Loucy (cell line): ENCODE results near the gene MB.

ENCODE experiments used
- H2AFZ ChIP-seq: fragments of 200-600 bp; sonication (generic); 2 replicates; pipeline ENCODE4 v1.6.0; 2016; ENCODE audit warnings: antibody characterized with exemption, mild to moderate bottlenecking, low read length, moderate library complexity
- H3F3A ChIP-seq: fragments of 200-600 bp; 2 replicates; pipeline ENCODE4 v1.6.0; 2016; ENCODE audit warnings: antibody characterized with exemption, low read depth, mild to moderate bottlenecking
- H3K27me3 ChIP-seq: fragments of 200-600 bp; sonication (generic); 2 replicates; pipeline ENCODE4 v1.6.1; 2014; ENCODE audit warnings: low read length, mild to moderate bottlenecking; ENCODE audit not compliant: insufficient read depth, poor library complexity, severe bottlenecking
- H3K36me3 ChIP-seq: fragments of 200-600 bp; sonication (generic); 2 replicates; pipeline ENCODE4 v1.6.1; 2016; ENCODE audit warnings: low read length; ENCODE audit not compliant: insufficient read depth
- H3K4me1 ChIP-seq: fragments of 200-600 bp; sonication (generic); 2 replicates; pipeline ENCODE4 v1.5.1; 2014; ENCODE audit warnings: low read length, mild to moderate bottlenecking; ENCODE audit not compliant: insufficient read depth, poor library complexity, severe bottlenecking
- H3K4me2 ChIP-seq: fragments of 200-600 bp; sonication (generic); 2 replicates; pipeline ENCODE4 v1.6.0; 2014; ENCODE audit warnings: antibody characterized with exemption, low read length, low read depth, mild to moderate bottlenecking; ENCODE audit not compliant: poor library complexity, severe bottlenecking
- H3K4me3 ChIP-seq: fragments of 200-600 bp; sonication (generic); 2 replicates; pipeline ENCODE4 v1.5.1; 2014; ENCODE audit warnings: low read length, mild to moderate bottlenecking, mixed read lengths; ENCODE audit not compliant: poor library complexity, severe bottlenecking
- H3K79me2 ChIP-seq: fragments of 200-600 bp; sonication (generic); 2 replicates; pipeline ENCODE4 v1.6.1; 2014; ENCODE audit warnings: low read length; ENCODE audit not compliant: insufficient read depth
- H3K9ac ChIP-seq: fragments of 200-600 bp; sonication (generic); 2 replicates; pipeline ENCODE4 v1.6.0; 2014; ENCODE audit warnings: mild to moderate bottlenecking, low read depth, low read length, moderate library complexity; ENCODE audit not compliant: poor library complexity, severe bottlenecking
- H3K9me2 ChIP-seq: fragments of 200-600 bp; sonication (generic); replicated peaks from 2 replicates; pipeline ENCODE4 v1.6.1; 2016; ENCODE audit warnings: low read depth, low read length, mixed read lengths
- H3K9me3 ChIP-seq: fragments of 200-600 bp; sonication (generic); 2 replicates; pipeline ENCODE4 v1.6.1; 2014; ENCODE audit warnings: mild to moderate bottlenecking, antibody characterized with exemption, low read length, low read depth; ENCODE audit not compliant: insufficient read depth
- H4K20me1 ChIP-seq: fragments of 200-600 bp; sonication (generic); 2 replicates; pipeline ENCODE4 v1.6.0; 2014; ENCODE audit warnings: antibody characterized with exemption, low read length, mild to moderate bottlenecking; ENCODE audit not compliant: insufficient read depth, poor library complexity, severe bottlenecking
- CTCF ChIP-seq: fragments of 200-600 bp; sonication (generic); conservative IDR thresholded peaks from 2 replicates; pipeline ENCODE4 v1.5.1; 2014; ENCODE audit warnings: mild to moderate bottlenecking, antibody characterized with exemption, low read length
- EZH2phosphoT487 ChIP-seq: fragments of 200-600 bp; IDR thresholded peaks from 2 replicates; pipeline ENCODE4 v1.6.1; 2018; ENCODE audit warnings: antibody characterized with exemption, mild to moderate bottlenecking, moderate library complexity, borderline replicate concordance

Gene MB

GRCh38 chr22:35638410-35638809, 21.3 kb upstream of the MB start:
- no peak overlapping the region for H2AFZ ChIP-seq
- no peaks in the 10 kb centered on the region for H3K36me3 ChIP-seq
- H3K9ac ChIP-seq, result no peak overlapping the region
- no peak overlapping the region for H3K4me2 ChIP-seq
- no peaks in the 10 kb centered on the region for H4K20me1 ChIP-seq
- H3K4me3 ChIP-seq, result no peak overlapping the region
- H3K4me1 ChIP-seq, result peaks cover 26% of the 10 kb centered on the region
- no peaks in the 10 kb centered on the region for H3K9me3 ChIP-seq
- no peaks in the 10 kb centered on the region for H3F3A ChIP-seq
- H3K79me2 ChIP-seq, result no peaks in the 10 kb centered on the region
- H3K9me2 ChIP-seq, result no peaks in the 10 kb centered on the region
- no peaks in the 10 kb centered on the region for H3K27me3 ChIP-seq
- TF ChIP-seq CTCF (no peak), EZH2phosphoT487 (no peak)

- H2AFZ ChIP-seq, result no peak overlapping the region
- H3F3A ChIP-seq, result no peaks in the 10 kb centered on the region
- H3K4me2 ChIP-seq, result no peak overlapping the region
These were observed 20.9 kb upstream of the MB start for GRCh38 chr22:35638001-35638400.

GRCh38 chr22:35637254-35637653, 20.1 kb upstream of the MB start:
- no peaks in the 10 kb centered on the region for H3K27me3 ChIP-seq
- no peaks in the 10 kb centered on the region for H4K20me1 ChIP-seq
- H3K9me3 ChIP-seq, result no peaks in the 10 kb centered on the region
- TF ChIP-seq EZH2phosphoT487, result no peak
- no peak for TF ChIP-seq CTCF
- no peaks in the 10 kb centered on the region for H3K79me2 ChIP-seq
- H3K4me1 ChIP-seq, result peaks cover 26% of the 10 kb centered on the region
- no peaks in the 10 kb centered on the region for H3K9me2 ChIP-seq
- no peak overlapping the region for H2AFZ ChIP-seq
- H3F3A ChIP-seq, result no peaks in the 10 kb centered on the region
- H3K9ac ChIP-seq, result no peak overlapping the region
- no peaks in the 10 kb centered on the region for H3K36me3 ChIP-seq
- H3K4me2 ChIP-seq, result no peak overlapping the region
- H3K4me3 ChIP-seq, result no peak overlapping the region

More at GRCh38 chr22:35638001-35638400, 20.9 kb upstream of the MB start:
- H3K36me3 ChIP-seq, result no peaks in the 10 kb centered on the region
- no peaks in the 10 kb centered on the region for H4K20me1 ChIP-seq
- H3K4me1 ChIP-seq, result peaks cover 26% of the 10 kb centered on the region
- no peak overlapping the region for H3K9ac ChIP-seq
- H3K79me2 ChIP-seq, result no peaks in the 10 kb centered on the region
- TF ChIP-seq CTCF, result no peak
- no peak for TF ChIP-seq EZH2phosphoT487
- H3K4me3 ChIP-seq, result no peak overlapping the region
- H3K9me2 ChIP-seq, result no peaks in the 10 kb centered on the region
- no peaks in the 10 kb centered on the region for H3K9me3 ChIP-seq
- no peaks in the 10 kb centered on the region for H3K27me3 ChIP-seq
